H9 (cell line): ENCODE measurements around the gene RNASE7. TPM values are rescaled to one million over a fixed set of nuclear protein-coding genes. Genes with fewer than 3 reads are reported as not detected.

Experiments used
- DNase-seq: peaks from one replicate; pipeline ENCODE4 v3.0.0-alpha.2; 2017
- H2AFZ ChIP-seq: one replicate; pipeline ENCODE4 v1.6.1; 2013; ENCODE audit warnings: mild to moderate bottlenecking, low read length, control low read depth, moderate library complexity
- H2AK5ac ChIP-seq: 2 replicates; pipeline ENCODE4 v1.6.1; 2013; ENCODE audit warnings: low read length, control low read depth, mixed read lengths; ENCODE audit not compliant: insufficient read length
- H2BK120ac ChIP-seq: one replicate; pipeline ENCODE4 v1.6.1; 2013; ENCODE audit warnings: low read depth, mild to moderate bottlenecking, low read length, control low read depth, inconsistent platforms; ENCODE audit not compliant: poor library complexity, severe bottlenecking
- H2BK12ac ChIP-seq: 2 replicates; pipeline ENCODE4 v1.6.1; 2013; ENCODE audit warnings: low read length, control low read depth, mixed read lengths, low read depth; ENCODE audit not compliant: insufficient read length
- H2BK15ac ChIP-seq: 2 replicates; pipeline ENCODE4 v1.6.1; 2013; ENCODE audit warnings: low read depth, low read length, control low read depth
- H2BK20ac ChIP-seq: one replicate; pipeline ENCODE4 v1.6.1; 2013; ENCODE audit warnings: low read depth, mild to moderate bottlenecking, low read length, control low read depth, inconsistent platforms; ENCODE audit not compliant: poor library complexity, severe bottlenecking
- H2BK5ac ChIP-seq: 2 replicates; pipeline ENCODE4 v1.6.1; 2013; ENCODE audit warnings: low read length, control low read depth, mixed read lengths; ENCODE audit not compliant: insufficient read length
- H3K14ac ChIP-seq: 2 replicates; pipeline ENCODE4 v1.6.1; 2013; ENCODE audit warnings: low read length, control low read depth; ENCODE audit not compliant: insufficient read depth
- H3K18ac ChIP-seq: 2 replicates; pipeline ENCODE4 v1.6.1; 2013; ENCODE audit warnings: low read depth, mild to moderate bottlenecking, mixed read lengths, low read length, control low read depth; ENCODE audit not compliant: insufficient read length
- H3K23ac ChIP-seq: 2 replicates; pipeline ENCODE4 v1.6.1; 2013; ENCODE audit warnings: low read length, control low read depth, mixed read lengths, low read depth; ENCODE audit not compliant: insufficient read length
- H3K23me2 ChIP-seq: 2 replicates; pipeline ENCODE4 v1.6.1; 2013; ENCODE audit warnings: low read depth, mild to moderate bottlenecking, mixed read lengths, low read length, control low read depth; ENCODE audit not compliant: insufficient read length, poor library complexity, severe bottlenecking
- H3K27ac ChIP-seq: 2 replicates; pipeline ENCODE4 v1.5.1; 2013; ENCODE audit warnings: low read length, control low read depth, mixed read lengths, low read depth; ENCODE audit not compliant: insufficient read length
- H3K27me3 ChIP-seq: 2 replicates; pipeline ENCODE4 v1.6.1; 2013; ENCODE audit warnings: low read length, control low read depth, inconsistent platforms; ENCODE audit not compliant: insufficient read depth
- H3K4ac ChIP-seq: 2 replicates; pipeline ENCODE4 v1.6.1; 2013; ENCODE audit warnings: low read depth, mild to moderate bottlenecking, control low read depth, inconsistent platforms, low read length, moderate library complexity
- H3K4me1 ChIP-seq: 2 replicates; pipeline ENCODE4 v1.6.1; 2013; ENCODE audit warnings: low read length, control low read depth, inconsistent platforms; ENCODE audit not compliant: insufficient read depth
- H3K4me2 ChIP-seq: 2 replicates; pipeline ENCODE4 v1.6.1; 2013; ENCODE audit warnings: low read length, control low read depth, mixed read lengths; ENCODE audit not compliant: insufficient read length, insufficient read depth
- H3K56ac ChIP-seq: 2 replicates; pipeline ENCODE4 v1.6.1; 2013; ENCODE audit warnings: low read depth, mild to moderate bottlenecking, mixed read lengths, low read length, control low read depth; ENCODE audit not compliant: insufficient read length
- H3K79me1 ChIP-seq: 2 replicates; pipeline ENCODE4 v1.6.1; 2013; ENCODE audit warnings: low read depth, mild to moderate bottlenecking, moderate library complexity, low read length, control low read depth, inconsistent platforms; ENCODE audit not compliant: insufficient read depth, poor library complexity, severe bottlenecking
- H3K79me2 ChIP-seq: 2 replicates; pipeline ENCODE4 v1.6.1; 2013; ENCODE audit warnings: low read length, control low read depth, inconsistent platforms; ENCODE audit not compliant: insufficient read depth
- H3K9ac ChIP-seq: 2 replicates; pipeline ENCODE4 v1.6.1; 2013; ENCODE audit warnings: low read length, control low read depth, mixed read lengths; ENCODE audit not compliant: insufficient read length; ENCODE audit errors: extremely low read depth
- H3K9me3 ChIP-seq: one replicate; pipeline ENCODE4 v1.6.1; 2013; ENCODE audit warnings: low read depth, low read length, inconsistent platforms; ENCODE audit not compliant: control insufficient read depth
- H3T11ph ChIP-seq: one replicate; pipeline ENCODE4 v1.6.1; 2013; ENCODE audit warnings: mild to moderate bottlenecking, low read length, control low read depth, inconsistent platforms
- H4K20me1 ChIP-seq: one replicate; pipeline ENCODE4 v1.6.1; 2013; ENCODE audit not compliant: control insufficient read depth, insufficient read length, insufficient read depth
- H4K5ac ChIP-seq: 2 replicates; pipeline ENCODE4 v1.6.1; 2013; ENCODE audit warnings: low read depth, mild to moderate bottlenecking, mixed read lengths, low read length, control low read depth; ENCODE audit not compliant: insufficient read length
- H4K8ac ChIP-seq: replicated peaks from 2 replicates; pipeline ENCODE4 v1.6.1; 2013; ENCODE audit warnings: low read length, control low read depth, mixed read lengths, low read depth; ENCODE audit not compliant: insufficient read length
- H4K91ac ChIP-seq: 2 replicates; pipeline ENCODE4 v1.6.1; 2013; ENCODE audit warnings: low read depth, mild to moderate bottlenecking, moderate library complexity, mixed read lengths, low read length, control low read depth; ENCODE audit not compliant: insufficient read length
- H3K27ac Mint-ChIP-seq, 3 experiments: 2 replicates in 2 of 3; 3 replicates in 1 of 3; pipeline ENCODE4 v1.8.0; 2020 to 2021; ENCODE audit warnings: mixed read lengths in 3 of 3, mild to moderate bottlenecking in 1 of 3, moderate library complexity in 1 of 3
- H3K27me3 Mint-ChIP-seq: 2 replicates; pipeline ENCODE4 v1.8.0; 2021; ENCODE audit warnings: low read depth, mild to moderate bottlenecking, moderate library complexity, mixed read lengths
- H3K36me3 Mint-ChIP-seq, 3 experiments: 2 replicates in 2 of 3; 3 replicates in 1 of 3; pipeline ENCODE4 v1.8.0; 2020 to 2021; ENCODE audit warnings: low read depth in 3 of 3, mixed read lengths in 3 of 3; ENCODE audit not compliant: insufficient read depth in 1 of 3
- H3K4me1 Mint-ChIP-seq, 2 experiments: 2 replicates each; pipeline ENCODE4 v1.8.0; 2020; ENCODE audit warnings: mixed read lengths in 2 of 2
- H3K4me3 Mint-ChIP-seq, 2 experiments: 2 replicates in 1 of 2; 3 replicates in 1 of 2; pipeline ENCODE4 v1.8.0; 2020 to 2021; ENCODE audit warnings: mild to moderate bottlenecking in 2 of 2, mixed read lengths in 2 of 2, moderate library complexity in 1 of 2
- H3K9me3 Mint-ChIP-seq, 2 experiments: 2 replicates in 1 of 2; 3 replicates in 1 of 2; pipeline ENCODE4 v1.8.0; 2020; ENCODE audit warnings: mild to moderate bottlenecking in 2 of 2, mixed read lengths in 2 of 2, moderate library complexity in 1 of 2
- WGBS: extraction: QIAGEN DNeasy Blood & Tissue Kit; methylation state at CpG from one replicate; pipeline ENCODE4 v1.1.7; 2013; ENCODE audit warnings: missing lambda C conversion rate, low lambda C conversion rate, mixed read lengths; ENCODE audit not compliant: insufficient read length; ENCODE audit errors: extremely low coverage; 5-methylcytosine and 5-hydroxymethylcytosine counted together
- total RNA-seq: library from RNA; stranded (reverse); gene quantifications from 2 replicates; pipeline ENCODE4 v1.2.1, GENCODE V29; 2021
- TF ChIP-seq, protein P1 (sequence below): fragments of 200-600 bp; sonication (generic); conservative IDR thresholded peaks from 3 replicates; pipeline ENCODE4 v1.8.0; 2021; ENCODE audit warnings: antibody characterized with exemption, mild to moderate bottlenecking

Gene RNASE7
- total RNA-seq, 1 experiment from 2014 or later, result not detected

DNA sequence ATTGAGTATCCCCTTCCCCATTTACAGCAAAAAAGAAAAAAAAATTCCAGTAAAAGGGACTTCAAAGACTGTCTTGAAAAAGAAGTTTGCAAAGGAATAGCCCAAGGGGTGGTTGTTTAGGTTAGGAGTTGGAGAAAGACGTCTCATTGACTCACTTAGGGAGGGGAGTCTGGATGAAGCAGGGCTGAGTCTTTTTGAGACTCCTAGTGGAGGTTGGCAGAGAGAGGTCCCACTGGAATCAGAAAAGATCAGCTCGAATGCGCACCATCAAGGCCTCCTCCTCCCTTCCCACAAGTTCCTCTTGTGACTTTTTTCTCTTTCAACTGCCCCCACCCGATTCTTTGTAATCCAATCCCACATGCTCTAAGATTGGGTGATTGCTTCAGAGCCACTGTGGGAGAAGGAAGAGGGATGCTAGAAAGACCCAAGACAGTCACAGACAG, 29.9 kb downstream of the RNASE7 start:
- Histone ChIP-seq H3K27me3 (no peaks in the 10 kb centered on the region), H4K8ac (no peak overlapping the region), H3K14ac (no peak overlapping the region), H4K91ac (no peak overlapping the region), H2BK120ac (no peak overlapping the region), H4K20me1 (no peaks in the 10 kb centered on the region), H2AFZ (no peak overlapping the region), H3K79me2 (no peaks in the 10 kb centered on the region), H2BK5ac (no peak overlapping the region), H3K18ac (no peak overlapping the region), H4K5ac (no peak overlapping the region), H2BK15ac (no peak overlapping the region), H2BK20ac (no peak overlapping the region), H3K23me2 (peaks cover 31% of the 10 kb centered on the region), H3K4me1 (peaks cover 4% of the 10 kb centered on the region; the same call in 1 of the 2 replicates), H3K56ac (no peak overlapping the region), H3K4me2 (peak overlapping the region; percentile 76), H2BK12ac (no peak overlapping the region), H3K4ac (no peak overlapping the region), H3K27ac (no peak overlapping the region), H3K79me1 (no peaks in the 10 kb centered on the region), H3K23ac (no peak overlapping the region), H3T11ph (no peak overlapping the region), H3K9ac (no peak overlapping the region), H2AK5ac (no peak overlapping the region), H3K9me3 (no peaks in the 10 kb centered on the region)
- Mint-ChIP-seq H3K4me1 (peaks cover 26 to 27% of the 10 kb centered on the region in 2 experiments), H3K4me3 (peak overlapping the region; percentile 88 to 96), H3K27me3 (peaks cover 15% of the 10 kb centered on the region), H3K36me3 (peaks cover 33 to 48% (median 43%) of the 10 kb centered on the region in 3 experiments), H3K27ac (peak overlapping the region; percentile 87 to 95 (median 90); a peak in 6 of 7 replicates), H3K9me3 (no peaks in the 10 kb centered on the region)
- WGBS, result no CpG with 5 or more reads among the region's 4 CpGs
- TF ChIP-seq, protein P1, sequence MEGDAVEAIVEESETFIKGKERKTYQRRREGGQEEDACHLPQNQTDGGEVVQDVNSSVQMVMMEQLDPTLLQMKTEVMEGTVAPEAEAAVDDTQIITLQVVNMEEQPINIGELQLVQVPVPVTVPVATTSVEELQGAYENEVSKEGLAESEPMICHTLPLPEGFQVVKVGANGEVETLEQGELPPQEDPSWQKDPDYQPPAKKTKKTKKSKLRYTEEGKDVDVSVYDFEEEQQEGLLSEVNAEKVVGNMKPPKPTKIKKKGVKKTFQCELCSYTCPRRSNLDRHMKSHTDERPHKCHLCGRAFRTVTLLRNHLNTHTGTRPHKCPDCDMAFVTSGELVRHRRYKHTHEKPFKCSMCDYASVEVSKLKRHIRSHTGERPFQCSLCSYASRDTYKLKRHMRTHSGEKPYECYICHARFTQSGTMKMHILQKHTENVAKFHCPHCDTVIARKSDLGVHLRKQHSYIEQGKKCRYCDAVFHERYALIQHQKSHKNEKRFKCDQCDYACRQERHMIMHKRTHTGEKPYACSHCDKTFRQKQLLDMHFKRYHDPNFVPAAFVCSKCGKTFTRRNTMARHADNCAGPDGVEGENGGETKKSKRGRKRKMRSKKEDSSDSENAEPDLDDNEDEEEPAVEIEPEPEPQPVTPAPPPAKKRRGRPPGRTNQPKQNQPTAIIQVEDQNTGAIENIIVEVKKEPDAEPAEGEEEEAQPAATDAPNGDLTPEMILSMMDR, result no peak
- no peak for DNase-seq
